Measurements from ENCODE around the gene RAB17.

- TF ChIP-seq POLR2A (IDR thresholded peaks at IDR 0.05) (no peak), CTCF (IDR thresholded peaks at IDR 0.05) (no peak)
Observed at GRCh38 chr2:237538001-237538720, 52.4 kb downstream of the RAB17 start.

All from right lobe of liver (tissue), 4 donors.